ENCODE measurements around the gene COL1A1.

The COL1A1 gene

DNA sequence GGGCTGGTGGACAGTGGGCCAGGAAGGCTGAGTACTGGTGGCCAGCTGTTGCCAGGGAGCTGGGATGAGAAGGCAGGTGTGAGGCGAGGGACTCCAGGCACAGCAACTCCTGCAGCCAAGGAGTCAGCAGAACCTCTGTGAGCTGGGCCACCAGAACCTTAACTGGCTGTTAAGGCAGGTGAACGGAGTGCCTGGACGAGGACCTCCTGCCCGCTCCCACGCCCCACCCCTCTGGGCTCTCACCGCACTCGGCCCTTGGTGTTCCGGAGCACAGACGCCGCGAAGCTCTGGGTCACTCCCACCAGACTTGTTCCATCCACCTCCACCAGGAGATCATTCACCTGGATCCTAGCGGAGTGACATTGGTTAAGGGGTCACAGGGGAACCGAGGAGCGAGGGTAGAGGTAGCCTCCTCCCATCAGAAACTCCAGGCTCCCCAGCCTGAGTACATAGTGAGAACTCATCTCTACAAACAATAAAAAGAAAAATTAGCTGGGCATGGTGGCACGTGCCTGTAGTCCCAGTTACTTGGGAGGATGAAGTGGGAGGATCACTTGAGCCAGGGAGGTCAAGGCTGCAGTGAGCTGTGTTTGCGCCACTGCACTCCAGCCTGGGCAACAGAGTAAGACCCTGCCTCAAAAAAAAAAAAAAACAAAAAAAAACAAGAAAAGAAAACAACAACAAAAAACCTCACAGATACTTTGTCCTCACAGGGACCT is 60.2 kb downstream of the COL1A1 start:
- DNase-seq, result no peak

DNA sequence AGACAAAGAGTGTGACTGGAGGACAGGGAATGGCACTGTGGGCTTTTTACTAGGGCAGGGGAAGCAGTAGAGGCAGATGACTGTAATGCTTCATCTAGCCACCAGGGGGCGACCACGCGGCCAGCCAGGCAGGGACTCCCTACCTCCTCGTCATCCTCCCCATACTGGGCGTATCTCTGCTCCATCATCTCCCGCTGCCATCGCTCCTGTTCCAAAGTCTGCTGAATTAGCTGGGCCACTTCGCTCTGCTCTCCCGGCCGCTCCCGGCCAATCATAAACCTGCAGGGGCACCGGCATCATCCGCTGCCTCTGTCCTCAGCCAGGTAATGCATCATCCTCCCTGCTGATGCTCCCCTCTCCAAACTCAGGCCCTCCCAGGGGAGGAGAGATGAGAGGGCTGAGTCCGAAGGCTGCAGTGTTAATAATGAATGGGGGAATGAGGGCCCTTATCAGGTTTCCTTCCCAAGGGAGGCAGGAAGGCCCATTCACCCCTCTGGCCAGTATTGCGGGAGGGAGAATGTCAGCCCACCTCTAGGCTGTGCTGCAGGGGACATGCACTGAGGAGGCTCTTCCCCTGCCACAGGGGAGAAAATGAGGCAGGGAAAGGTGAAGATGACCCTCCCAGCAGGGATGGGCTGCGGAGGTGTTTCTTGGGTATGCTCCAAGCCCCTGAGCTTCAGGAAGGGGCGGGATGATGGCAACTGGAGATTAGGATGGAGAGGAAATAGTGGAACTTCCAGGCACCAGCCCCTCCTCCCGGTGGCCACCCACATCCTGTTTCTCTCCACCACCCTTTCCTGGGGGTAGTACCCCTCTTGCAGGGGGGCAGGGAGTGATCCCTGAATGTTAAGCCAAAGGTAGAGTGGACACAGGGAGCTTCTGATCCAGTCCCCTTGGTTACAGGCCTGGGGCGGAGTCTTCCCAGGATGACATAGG is 61.2 kb downstream of the COL1A1 start:
- peak; percentile 85 to 88 for DNase-seq

DNA sequence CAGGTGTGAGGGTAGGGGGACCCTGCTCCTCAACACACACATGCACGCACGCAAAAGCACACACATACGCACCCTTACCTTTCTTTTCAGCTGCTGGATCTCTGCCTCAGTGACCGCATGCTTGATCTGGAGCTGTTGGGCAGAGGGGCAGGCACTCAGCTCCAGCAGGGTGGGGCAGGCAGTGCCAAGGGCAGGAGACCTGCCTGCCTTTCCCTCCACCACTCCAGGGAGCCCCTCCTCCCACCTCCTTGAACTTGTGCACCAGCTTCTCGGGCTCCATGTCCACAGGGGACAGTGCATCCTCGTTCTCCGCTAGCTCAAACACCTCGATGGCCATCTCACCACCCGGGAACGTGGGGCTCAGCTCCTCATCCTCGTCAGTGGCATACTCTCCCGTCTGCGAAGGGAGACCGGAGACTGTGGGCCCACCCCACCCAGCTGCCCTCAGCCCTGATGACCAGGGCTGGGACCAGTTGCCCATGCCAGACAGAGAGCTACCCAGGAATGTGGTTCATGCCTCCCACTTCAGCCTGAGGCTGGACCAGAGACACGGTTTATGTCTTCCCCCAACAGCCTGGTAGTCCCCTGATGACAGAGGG is 62.1 kb downstream of the COL1A1 start:
- DNase-seq, result no peak

DNA sequence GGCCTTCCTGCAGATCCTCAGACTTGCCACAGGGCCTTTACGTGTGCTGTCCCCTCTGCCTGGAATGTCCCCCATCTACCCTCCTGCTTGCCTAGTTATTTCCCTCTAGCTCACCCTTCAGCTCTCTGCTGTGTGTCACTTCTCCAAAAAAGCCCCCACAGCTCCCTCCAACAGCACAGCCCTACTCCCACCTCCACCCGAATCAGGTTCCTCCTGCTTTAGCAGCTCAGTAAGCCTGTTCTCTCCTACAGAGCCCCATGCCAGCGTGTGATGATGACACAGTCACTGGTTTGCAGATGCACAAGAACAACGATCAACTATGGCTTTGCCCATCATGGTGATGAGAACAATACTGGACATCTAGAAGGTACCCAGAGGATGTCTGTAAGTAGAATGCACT is 64.4 kb downstream of the COL1A1 start:
- DNase-seq, result no peak

DNA sequence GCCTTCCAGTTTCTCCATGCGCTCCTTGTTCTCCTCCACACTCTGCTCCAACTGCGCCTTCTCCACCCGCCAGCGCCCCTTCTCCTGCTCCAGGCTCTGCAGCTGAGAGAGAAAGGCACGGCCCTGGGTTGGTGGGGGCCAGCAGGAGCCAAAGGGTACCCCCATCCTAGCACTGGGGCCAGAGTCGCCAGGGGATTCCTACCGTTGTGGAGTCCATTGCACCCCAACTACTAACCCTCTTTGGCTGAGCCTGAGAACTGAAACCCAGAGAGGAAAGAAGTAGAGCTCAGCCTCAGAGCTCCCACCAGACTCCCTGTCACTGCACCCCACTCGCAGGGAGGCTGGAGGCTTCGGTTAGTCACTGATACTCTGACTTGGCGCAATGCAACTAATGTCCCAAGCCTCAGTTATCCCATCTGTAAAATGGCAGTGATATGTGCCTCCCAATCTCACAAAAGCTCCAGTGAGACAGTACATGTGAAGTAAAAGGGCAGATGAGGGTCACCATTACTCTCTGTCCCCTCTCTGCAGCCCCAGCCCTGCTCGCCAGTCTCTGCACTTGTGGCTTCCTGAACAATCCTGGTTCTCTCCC is 65.2 kb downstream of the COL1A1 start:
- DNase-seq, result no peak

DNA sequence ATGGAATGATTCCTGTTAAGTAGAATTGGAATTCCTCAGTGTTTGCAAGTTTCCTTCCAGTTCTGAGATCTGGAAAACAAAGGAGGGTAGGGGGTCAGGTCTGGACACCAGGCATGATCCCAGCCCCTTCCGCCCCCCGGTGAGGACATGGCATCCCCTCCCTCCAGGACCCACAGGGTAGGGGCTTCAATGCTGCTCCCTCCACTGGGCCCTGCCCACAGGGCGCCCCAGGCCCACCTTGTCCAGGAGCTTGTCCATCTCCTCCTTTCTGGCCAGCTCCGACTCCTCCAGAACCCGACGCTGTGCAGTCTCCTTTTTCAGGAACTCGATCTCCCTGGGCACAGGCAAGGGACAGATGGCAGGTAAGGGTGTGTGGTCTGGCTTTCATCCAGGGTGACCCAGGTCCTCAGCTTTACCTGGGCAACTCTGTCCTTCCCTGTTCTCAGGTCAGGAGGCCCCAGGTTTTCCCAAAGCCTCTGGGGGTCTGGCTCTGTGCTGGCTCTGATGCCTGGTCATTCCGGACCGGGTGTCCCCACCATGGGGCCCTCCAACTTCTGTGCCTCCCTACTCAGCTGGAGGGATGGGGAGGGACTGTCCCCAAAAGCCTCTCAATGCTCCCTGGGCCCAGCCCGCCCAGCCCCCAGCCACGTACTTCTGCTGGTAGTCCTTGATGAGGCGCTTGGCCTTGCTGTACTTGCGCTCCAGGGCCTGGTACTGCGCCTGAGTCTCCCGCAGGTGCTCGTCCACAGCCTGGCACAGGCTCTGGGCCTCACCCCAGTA is 65.9 kb downstream of the COL1A1 start:
- no peak for DNase-seq

DNA sequence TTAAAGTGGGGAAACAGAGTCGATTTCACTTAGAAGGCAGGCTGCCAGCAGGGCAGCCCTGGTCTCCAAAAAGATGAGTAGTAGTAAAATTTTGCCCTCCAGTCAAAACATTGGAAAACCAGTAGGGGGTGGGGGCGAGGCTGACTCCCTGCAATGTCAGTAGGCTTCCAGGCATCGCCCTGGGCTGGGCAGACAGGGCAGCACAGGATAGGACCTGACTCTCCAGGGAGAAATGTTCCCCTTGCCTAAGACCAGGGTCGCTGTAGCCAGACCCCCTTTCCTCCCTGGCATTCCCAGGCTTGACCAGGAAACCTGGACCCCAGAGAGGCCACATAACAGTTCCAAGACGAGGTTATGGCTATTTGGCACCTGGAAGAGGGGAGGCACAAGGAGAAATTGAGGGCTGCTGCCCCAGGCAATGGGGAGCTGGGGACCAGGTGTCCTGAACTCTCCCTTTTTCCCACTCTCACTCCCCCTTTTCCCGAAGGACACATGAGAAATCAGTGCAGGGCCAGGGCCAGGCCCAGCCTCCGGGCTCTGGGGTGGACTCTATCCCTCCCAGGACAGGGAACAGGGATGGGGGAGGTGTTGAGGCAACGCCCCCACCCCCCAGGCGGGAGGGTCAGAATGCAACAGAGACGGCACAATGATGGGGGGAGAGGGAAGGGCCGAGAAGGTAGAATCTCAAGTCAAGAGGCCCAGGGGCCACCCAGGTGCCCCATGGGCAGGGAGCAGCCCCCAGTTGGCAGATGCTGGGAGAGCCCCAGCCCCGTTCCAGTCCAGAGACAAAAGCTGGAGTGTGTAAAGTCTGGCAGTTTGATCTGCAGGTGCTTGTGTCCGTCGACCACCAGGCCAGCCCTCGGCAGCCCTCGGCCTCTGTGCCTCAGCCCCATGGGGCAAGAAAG is 67.0 kb downstream of the COL1A1 start:
- no peak for DNase-seq

DNA sequence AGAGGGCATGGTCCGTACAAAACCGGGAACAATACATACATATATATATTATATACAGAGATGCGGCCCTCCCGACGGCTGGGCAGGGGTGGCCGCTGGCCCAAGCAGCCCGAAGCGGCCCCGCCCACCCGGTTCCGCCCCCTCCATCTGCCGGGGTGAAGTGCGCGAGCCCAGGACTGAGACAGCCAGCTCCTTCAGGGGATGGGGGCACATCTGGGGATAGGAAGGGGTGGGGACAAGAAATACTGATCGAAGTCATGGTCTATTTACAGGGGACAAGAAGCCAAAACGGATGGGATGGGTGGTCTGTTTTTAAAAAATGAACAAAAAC is 67.7 kb downstream of the COL1A1 start:
- DNase-seq, result no peak

Data from activated CD4-positive, alpha-beta T cell treated with anti-CD3 and anti-CD28 coated beads, Interleukin-2, amount 50 U/mL, for 48 hours (primary cell).